Central memory CD8-positive, alpha-beta T cell (primary cell): ENCODE measurements around the gene STOML1.

ENCODE experiments used
- ATAC-seq: fragments of 150-1000 bp; cut with Tn5 transposase; replicated peaks from 2 replicates; pipeline ENCODE4 v1.10.0; 2022; ENCODE audit warnings: mild to moderate bottlenecking, moderate FRiP score, moderate number of reproducible peaks; ENCODE audit not compliant: poor library complexity, severe bottlenecking; ENCODE audit errors: extremely low read depth
- DNase-seq, 2 donors: peaks; one replicate each; pipeline ENCODE4 v3.0.0; 2021; ENCODE audit warnings: low spot score in 2 of 2
- H3K27ac Mint-ChIP-seq: one replicate; pipeline ENCODE4 v1.8.0; 2022; ENCODE audit warnings: low read depth, mild to moderate bottlenecking, moderate library complexity, mixed read lengths
- H3K27me3 Mint-ChIP-seq: one replicate; pipeline ENCODE4 v1.8.0; 2022; ENCODE audit warnings: mixed read lengths
- H3K36me3 Mint-ChIP-seq: one replicate; pipeline ENCODE4 v1.8.0; 2022; ENCODE audit warnings: mild to moderate bottlenecking, moderate library complexity, mixed read lengths; ENCODE audit not compliant: insufficient read depth
- H3K4me1 Mint-ChIP-seq: one replicate; pipeline ENCODE4 v1.8.0; 2022; ENCODE audit warnings: mixed read lengths
- H3K4me3 Mint-ChIP-seq: one replicate; pipeline ENCODE4 v1.8.0; 2022; ENCODE audit warnings: mild to moderate bottlenecking, moderate library complexity, mixed read lengths
- H3K9me3 Mint-ChIP-seq: one replicate; pipeline ENCODE4 v1.8.0; 2022; ENCODE audit warnings: mixed read lengths

STOML1 gene

DNA sequence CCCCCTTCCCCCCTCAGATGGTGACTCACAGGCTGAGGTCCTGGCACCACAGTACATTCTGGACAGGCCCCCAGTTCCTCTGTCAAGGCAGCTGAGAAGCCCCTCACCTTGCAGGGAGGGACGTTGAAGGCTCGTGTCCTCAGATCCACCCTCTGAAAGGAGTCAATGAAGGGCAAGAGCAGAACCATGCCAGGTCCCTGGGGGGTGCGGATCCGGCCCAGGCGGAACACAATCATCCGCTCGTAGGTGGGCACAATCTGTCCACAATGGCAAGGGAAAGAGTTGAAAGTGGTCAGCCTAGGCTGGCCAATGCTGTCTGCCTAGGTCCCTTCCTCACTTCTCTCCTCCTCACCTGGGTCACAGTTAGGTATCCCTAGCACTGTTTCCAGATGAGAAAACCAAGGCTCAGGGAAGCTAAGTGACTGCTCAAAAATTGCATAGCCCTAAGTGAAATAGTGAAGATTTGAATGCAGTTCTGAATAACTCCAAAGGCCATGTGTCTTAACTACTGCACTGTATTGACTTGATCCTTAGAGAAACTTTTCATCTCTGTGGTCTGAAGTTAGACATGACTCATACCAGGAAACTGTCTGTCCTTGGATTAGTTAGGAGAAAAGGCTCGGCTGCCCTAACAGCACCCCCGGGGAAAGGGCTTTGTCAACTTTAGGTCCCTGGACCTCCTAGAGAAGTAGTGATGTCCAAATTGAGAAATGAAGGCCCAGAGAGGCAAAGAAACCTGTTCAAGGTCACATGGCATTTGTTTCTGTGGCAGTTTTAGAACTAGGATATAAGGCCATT, 2.9 kb downstream of the STOML1 start:
- Mint-ChIP-seq H3K9me3 (no peaks in the 10 kb centered on the region), H3K4me3 (no peak overlapping the region), H3K27me3 (no peaks in the 10 kb centered on the region), H3K36me3 (peaks cover 4% of the 10 kb centered on the region), H3K27ac (no peak overlapping the region), H3K4me1 (peaks cover 30% of the 10 kb centered on the region)
- no peak for ATAC-seq
- no peak for DNase-seq

DNA sequence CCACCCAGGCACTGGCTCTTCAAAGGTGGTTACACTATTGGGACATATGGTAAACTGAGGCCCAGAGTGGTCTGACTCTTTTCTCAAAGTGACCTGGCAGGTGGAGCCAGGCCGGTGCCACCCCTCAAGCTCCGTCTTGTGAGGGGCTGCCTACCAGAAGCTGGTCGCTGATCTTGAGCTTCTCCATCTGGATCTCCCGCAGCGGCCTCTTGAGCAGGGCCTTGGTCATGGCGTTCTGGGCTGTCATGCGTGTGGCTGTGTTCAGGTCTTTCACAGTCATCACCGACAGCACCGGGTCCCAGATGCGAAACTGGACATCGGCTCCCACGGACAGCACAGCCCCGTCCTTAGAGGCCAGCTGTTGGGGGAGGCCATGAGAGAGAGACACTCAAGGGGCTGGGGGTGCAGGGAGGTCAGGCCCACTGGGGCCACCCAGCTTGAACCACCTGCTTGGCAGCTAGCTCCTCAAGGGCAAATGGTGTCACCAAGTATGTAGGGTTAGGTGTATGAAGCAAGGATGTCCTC, 3.6 kb downstream of the STOML1 start:
- Mint-ChIP-seq H3K4me1 (peaks cover 23% of the 10 kb centered on the region), H3K4me3 (no peak overlapping the region), H3K27ac (no peak overlapping the region), H3K36me3 (peaks cover 4% of the 10 kb centered on the region), H3K9me3 (no peaks in the 10 kb centered on the region), H3K27me3 (no peaks in the 10 kb centered on the region)
- no peak for ATAC-seq
- DNase-seq = no peak

DNA sequence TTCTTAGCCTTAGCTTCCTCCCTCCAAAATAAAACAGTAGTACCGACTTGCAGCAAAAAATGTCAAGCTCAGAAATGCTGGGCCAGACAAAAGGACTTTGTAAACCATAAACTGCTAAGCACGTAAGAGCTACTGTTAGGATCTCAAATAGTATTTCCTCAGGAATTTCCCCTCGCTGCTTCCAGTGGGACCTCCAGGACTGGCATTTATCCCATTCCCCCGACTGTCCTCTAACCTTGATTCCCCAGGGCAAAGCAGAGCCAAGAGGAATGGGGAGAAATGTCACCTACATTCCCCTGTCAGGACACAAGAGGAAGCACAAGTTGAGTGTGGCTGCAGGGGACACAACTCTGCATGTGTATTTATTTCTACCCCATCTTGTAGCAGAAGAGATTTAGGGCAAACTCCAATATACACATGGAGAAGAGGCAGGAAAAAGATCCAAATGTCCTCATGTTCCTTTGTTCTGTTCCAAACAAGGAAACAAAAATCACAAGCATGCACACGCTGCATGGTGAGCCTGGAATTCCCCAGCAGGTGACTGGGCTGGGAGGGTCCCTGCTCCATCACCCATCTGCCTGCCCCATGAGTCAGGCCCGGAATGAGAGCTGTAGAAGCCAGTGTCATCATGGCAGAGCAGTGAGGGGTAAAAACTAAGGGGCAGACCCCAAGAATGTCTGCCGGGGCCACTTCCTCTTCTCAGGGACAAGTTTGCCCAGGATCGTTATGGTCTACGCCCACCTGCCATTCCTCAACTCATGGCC, 4.2 kb downstream of the STOML1 start:
- Mint-ChIP-seq H3K27me3 (no peaks in the 10 kb centered on the region), H3K36me3 (peaks cover 4% of the 10 kb centered on the region), H3K4me1 (peaks cover 21% of the 10 kb centered on the region), H3K4me3 (no peak overlapping the region), H3K27ac (no peak overlapping the region), H3K9me3 (no peaks in the 10 kb centered on the region)
- no peak for ATAC-seq
- no peak for DNase-seq

DNA sequence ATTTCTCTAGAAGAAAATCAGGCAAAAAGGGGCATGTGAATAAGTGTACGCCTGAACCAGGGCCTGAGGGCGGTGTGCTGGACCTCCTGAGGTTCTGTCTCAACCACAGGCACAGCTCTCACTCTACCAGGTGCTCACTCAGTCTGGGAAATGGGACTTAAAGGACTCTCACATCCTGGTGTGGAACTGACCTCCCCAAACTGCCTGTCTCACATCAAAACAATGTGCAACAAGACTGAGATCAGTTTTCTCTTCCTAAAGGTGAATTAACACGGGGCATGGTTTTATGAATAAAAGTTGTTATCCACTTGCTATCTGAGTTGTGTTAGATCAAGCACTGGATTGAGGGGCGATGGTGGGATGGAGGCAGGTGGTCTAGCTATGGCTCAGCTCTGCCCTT, 4.8 kb downstream of the STOML1 start:
- H3K4me1 Mint-ChIP-seq = peaks cover 16% of the 10 kb centered on the region
- H3K9me3 Mint-ChIP-seq = no peaks in the 10 kb centered on the region
- DNase-seq (no peak), ATAC-seq (no peak)
- no peaks in the 10 kb centered on the region for H3K27me3 Mint-ChIP-seq
- H3K27ac Mint-ChIP-seq = no peak overlapping the region
- H3K36me3 Mint-ChIP-seq = peaks cover 4% of the 10 kb centered on the region
- no peak overlapping the region for H3K4me3 Mint-ChIP-seq

DNA sequence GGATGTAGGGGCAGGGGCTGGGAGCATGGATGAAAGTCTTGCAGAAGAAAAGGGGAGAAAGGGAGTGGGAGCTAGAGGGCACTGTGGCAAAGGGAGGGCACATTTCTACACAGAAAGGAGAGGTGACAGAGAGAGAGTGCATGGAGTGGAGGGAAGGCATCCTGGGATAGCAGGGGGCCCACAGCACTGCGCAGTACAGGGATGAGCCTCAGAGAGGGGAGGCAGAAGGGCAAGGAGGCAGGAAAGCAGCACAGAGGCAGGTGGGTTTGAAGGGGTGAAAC, 5.4 kb downstream of the STOML1 start:
- peaks cover 4% of the 10 kb centered on the region for H3K36me3 Mint-ChIP-seq
- H3K4me3 Mint-ChIP-seq = no peak overlapping the region
- H3K9me3 Mint-ChIP-seq = no peaks in the 10 kb centered on the region
- peaks cover 21% of the 10 kb centered on the region for H3K4me1 Mint-ChIP-seq
- H3K27ac Mint-ChIP-seq = no peak overlapping the region
- ATAC-seq = no peak
- no peak for DNase-seq
- H3K27me3 Mint-ChIP-seq = no peaks in the 10 kb centered on the region

DNA sequence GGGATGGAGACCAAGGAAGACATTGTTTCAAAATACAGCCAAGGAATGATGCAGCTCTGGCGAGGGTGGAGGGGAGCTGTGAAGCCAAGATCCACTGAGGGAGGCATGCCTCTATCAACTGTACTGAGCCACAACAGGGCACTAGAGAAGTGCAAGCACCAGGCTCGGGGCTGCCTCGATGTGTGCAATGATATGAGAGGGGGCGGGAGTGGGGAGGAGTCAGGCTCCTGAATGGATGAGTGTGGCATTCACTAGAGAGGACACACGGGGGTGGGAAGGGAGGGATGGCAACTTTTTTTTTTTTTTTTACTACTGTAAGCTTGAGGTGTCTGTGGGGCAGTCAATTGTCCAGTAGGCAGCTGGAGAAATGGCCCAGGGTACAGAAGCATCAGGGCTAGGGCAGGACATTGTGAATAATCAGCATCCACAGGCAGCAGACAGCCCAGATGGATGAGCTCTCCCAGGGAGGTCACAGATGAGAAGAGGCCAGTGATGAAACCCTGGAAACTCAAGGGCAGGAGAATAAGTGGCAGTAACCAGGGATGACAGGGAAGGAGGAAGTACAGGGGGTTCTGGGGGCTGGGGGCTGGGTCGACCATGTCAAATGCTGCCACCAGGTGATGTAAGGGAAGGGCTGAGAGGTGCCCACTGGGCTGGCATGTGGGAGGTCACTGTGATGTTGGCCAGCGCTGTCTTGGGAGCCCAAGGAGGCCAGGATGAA, 5.9 kb downstream of the STOML1 start:
- no peak for DNase-seq
- Mint-ChIP-seq H3K4me1 (peaks cover 22% of the 10 kb centered on the region), H3K27ac (no peak overlapping the region), H3K36me3 (peaks cover 4% of the 10 kb centered on the region), H3K4me3 (no peak overlapping the region), H3K9me3 (no peaks in the 10 kb centered on the region), H3K27me3 (no peaks in the 10 kb centered on the region)
- no peak for ATAC-seq

DNA sequence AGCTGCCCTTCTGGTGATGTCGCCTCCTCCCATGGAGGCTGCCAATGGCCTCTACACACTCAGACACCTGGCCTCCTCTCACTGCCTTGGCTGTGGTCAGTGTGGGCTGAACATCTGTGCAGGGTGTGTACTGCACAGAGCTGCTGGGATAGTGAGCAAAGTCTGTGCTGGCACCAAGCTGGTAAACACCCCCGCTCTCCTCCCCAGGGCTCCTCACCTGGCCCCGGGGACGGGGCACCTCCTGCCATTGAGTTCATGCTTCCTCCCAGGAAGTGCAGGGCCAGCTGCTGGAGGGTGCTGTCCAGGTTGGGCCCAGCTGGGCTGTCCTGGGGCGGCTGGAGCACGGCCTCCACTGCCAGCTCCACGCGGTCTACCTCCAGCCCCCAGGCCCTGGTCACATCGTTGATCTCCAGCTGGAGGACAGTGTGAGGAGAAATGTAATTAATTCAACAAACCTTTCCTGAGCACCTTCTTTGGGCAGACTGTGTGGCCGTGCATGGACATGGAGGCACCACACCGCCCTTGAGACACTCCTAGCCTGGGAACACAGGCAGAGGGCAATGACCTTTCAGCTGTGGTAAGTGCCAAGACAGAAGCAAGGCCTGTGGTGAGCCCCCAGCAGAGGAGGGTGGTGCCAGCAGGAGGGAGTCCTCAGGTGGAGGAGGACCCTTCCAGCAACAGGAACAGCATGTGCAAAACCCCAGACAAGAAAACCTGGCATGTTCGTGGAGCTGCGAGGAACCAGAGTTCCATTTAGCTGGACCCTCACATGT, 6.8 kb downstream of the STOML1 start:
- ATAC-seq (no peak), DNase-seq (no peak)
- Mint-ChIP-seq H3K9me3 (no peaks in the 10 kb centered on the region), H3K27me3 (no peaks in the 10 kb centered on the region), H3K27ac (no peak overlapping the region), H3K36me3 (peaks cover 4% of the 10 kb centered on the region), H3K4me1 (peaks cover 18% of the 10 kb centered on the region), H3K4me3 (no peak overlapping the region)

DNA sequence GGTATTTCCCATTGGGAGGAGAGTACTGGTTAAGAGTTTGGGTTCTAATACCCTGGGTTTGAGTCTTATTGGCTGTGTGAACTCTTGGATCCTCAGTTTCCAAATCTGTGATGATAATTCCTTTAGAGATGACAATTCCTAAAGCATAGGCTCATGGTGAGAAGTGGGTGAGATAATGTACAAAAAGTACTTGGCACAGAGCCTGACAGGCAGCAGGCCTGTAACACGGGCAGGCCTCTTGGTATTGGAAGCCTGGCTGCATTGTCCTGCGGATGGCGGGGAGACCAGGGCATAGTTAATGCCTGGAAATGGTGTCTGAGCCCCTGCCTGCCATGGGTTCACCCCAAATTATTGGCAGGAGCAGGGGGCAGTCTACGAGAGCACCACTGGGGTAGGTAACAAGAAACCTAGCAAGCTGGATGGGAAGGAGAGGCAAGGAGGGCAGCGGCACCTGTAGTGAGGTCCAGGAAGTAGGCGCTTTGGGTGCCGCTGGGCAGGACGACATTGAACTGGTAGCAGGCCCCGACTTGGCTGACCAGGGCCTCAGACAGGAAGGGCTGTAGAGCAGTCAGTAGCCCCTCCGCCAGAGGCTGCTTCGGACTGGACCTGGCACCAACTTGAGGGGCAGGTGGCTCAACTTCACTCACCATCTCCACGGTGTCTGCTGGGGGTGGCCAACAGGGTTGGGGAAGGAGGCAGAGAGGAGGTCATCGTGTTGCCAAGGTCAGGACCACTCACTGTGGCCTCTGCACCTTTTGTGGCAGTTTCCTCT, 7.7 kb downstream of the STOML1 start:
- H3K36me3 Mint-ChIP-seq = peaks cover 4% of the 10 kb centered on the region
- DNase-seq (no peak), ATAC-seq (no peak)
- no peak overlapping the region for H3K4me3 Mint-ChIP-seq
- H3K9me3 Mint-ChIP-seq = no peaks in the 10 kb centered on the region
- H3K27me3 Mint-ChIP-seq = no peaks in the 10 kb centered on the region
- H3K27ac Mint-ChIP-seq = no peak overlapping the region
- peaks cover 18% of the 10 kb centered on the region for H3K4me1 Mint-ChIP-seq

DNA sequence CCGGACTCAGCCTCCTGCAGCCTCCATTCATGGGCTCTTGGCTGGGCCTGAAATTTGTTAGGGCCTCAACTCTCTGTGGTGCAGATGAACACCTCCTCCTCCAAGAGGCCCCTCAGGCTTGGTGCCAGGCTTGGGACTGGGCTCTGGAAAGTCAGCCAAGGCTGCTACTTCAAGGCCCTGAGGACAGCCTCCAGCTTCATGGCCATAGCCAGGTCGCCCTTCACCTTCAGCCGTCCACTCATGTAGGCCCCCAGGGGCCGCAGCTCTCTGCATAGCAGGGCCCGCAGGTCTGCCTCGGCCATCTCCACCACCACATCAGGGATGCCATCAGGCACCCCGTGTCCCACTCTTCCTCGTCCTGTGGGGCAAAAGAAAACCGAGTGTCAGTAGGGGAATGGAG, 8.3 kb downstream of the STOML1 start:
- H3K27ac Mint-ChIP-seq = no peak overlapping the region
- ATAC-seq = no peak
- H3K9me3 Mint-ChIP-seq = no peaks in the 10 kb centered on the region
- no peak for DNase-seq
- H3K27me3 Mint-ChIP-seq = peaks cover 2% of the 10 kb centered on the region
- H3K4me3 Mint-ChIP-seq = no peak overlapping the region
- peaks cover 4% of the 10 kb centered on the region for H3K36me3 Mint-ChIP-seq
- H3K4me1 Mint-ChIP-seq = peaks cover 18% of the 10 kb centered on the region

DNA sequence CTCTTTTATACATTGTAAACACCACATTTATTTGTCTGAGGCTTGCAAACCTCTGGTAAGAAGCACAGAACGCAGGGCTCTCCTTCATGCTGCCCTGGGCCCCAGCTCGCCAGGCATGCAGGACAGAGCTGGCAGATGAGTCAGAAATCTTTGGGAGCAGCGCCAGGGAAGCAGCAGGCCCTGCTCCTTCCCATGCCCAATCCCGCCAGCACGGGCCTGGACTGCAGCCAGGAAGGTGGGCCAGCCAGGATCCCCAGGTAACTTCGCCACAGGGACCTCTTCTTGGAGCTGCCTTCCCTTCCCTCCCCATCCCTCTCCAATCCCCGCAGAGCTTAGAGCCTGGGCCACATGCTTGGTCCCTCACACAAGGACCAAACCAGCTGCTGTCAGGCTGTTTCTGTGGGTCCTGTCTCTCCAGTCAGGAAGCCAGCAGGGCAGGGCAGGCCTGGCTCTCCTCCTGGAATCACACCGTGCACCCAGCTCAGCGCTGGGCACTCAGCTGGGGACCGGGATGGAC, 8.8 kb downstream of the STOML1 start:
- Mint-ChIP-seq H3K4me3 (no peak overlapping the region), H3K4me1 (peaks cover 18% of the 10 kb centered on the region)
- DNase-seq = no peak

DNA sequence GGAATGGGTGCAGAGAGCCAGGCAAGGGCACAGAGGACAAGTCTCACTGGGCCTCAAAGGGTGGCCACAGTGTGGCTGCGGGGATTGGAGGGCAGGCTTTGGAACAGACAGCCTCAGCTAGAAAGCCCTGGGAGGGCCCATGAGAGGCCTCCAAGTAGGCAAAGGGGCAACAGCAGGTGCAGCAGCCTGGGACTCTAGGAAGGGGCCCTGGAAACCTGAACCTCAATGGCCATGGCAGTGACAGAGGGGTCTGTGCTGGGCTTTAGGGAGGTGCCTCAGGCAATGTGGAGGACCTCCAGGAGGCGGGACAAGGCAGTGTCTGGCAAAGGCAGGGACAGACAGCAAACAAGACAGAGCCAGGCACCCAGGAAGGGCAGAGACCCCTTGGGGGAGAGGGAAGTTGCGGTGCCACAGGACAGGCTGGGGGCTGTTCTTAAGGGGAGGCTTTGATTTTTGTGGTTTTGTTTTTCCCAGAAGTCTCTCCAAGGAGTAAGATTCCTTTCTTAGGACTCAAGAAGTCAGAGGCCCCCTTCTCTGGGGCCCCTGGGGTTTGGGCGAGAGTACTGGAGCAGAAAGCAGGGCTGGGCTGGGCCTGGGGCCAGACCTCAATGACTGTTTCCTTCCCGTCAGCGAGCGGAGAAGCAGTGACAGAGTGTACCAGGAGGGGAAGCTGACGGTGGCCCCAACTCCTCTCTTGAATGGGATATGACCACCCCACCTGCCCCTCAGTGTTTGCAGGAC, 9.7 kb downstream of the STOML1 start:
- Mint-ChIP-seq H3K27ac (no peak overlapping the region), H3K9me3 (no peaks in the 10 kb centered on the region), H3K4me3 (no peak overlapping the region), H3K36me3 (peaks cover 2% of the 10 kb centered on the region), H3K27me3 (peaks cover 16% of the 10 kb centered on the region), H3K4me1 (peaks cover 18% of the 10 kb centered on the region)
- DNase-seq (no peak), ATAC-seq (no peak)

More for the DNA sequence above, 8.8 kb downstream of the STOML1 start:
- peaks cover 4% of the 10 kb centered on the region for H3K36me3 Mint-ChIP-seq
- no peaks in the 10 kb centered on the region for H3K9me3 Mint-ChIP-seq
- ATAC-seq = no peak
- H3K27ac Mint-ChIP-seq = no peak overlapping the region
- peaks cover 7% of the 10 kb centered on the region for H3K27me3 Mint-ChIP-seq
